A549 treated with CpdA at 1 μM for 4 hours (cell line): ENCODE data around the gene PADI1. TPM values are rescaled to one million over a fixed set of nuclear protein-coding genes. Genes with fewer than 3 reads are reported as not detected.

Experiments
- total RNA-seq: library from RNA; stranded (reverse); fragments of 200-300 nt; extraction: Qiagen RNA extraction; gene quantifications from 5 replicates; pipeline ENCODE4 v1.2.3, GENCODE V29; 2022; ENCODE audit warnings: low read depth

The PADI1 gene
- total RNA-seq, result 1.3 to 2.3 TPM (median 1.8 TPM) in 5 replicates

GRCh38 chr1:17204546-17205440 lies at the start of gene PADI1:
Gene PADI1 (plus strand): TSS chr1:17205128. CDS start chr1:17205218, 90 bp downstream.

GRCh38 chr1:17248781-17249180 lies 43.9 kb downstream of the PADI1 start, which contains the start of gene PADI3:
Gene PADI3 (plus strand): TSS chr1:17249098. CDS start chr1:17249138, 40 bp downstream.

Other genes starting within 250 kb of the PADI1 start
- gene MFAP2, start 224.5 kb upstream of the PADI1 start, total RNA-seq, result 0.15 to 0.72 TPM (median 0.38 TPM) in 5 replicates
- 20.8 to 29.1 TPM (median 25.1 TPM) in 5 replicates for gene ATP13A2, start 193.2 kb upstream of the PADI1 start, total RNA-seq
- 99.4 to 112 TPM (median 110 TPM) in 5 replicates for gene SDHB, start 151.1 kb upstream of the PADI1 start, total RNA-seq
- gene PADI2, start 85.7 kb upstream of the PADI1 start, total RNA-seq, result 1.2 to 1.4 TPM (median 1.3 TPM) in 5 replicates
- 1.3 to 1.9 TPM (median 1.5 TPM) in 5 replicates for gene PADI3, start 44.0 kb downstream of the PADI1 start, total RNA-seq
- not detected in 5 replicates for gene PADI4, start 103.1 kb downstream of the PADI1 start, total RNA-seq
- not detected in 5 replicates for gene PADI6, start 167.1 kb downstream of the PADI1 start, total RNA-seq
- gene RCC2, start 234.5 kb downstream of the PADI1 start, total RNA-seq, result 65.1 to 72.6 TPM (median 68.4 TPM) in 5 replicates